SK-N-SH treated with all-trans-retinoic acid at 6 μM for 48 hours (cell line): Measurements from ENCODE around the gene UBE2I.

ENCODE experiments used
- ATAC-seq: fragments of 200-7000 bp; cut with Tn5 transposase; 3 replicates; pipeline ENCODE4 v1.9.1; 2020; ENCODE audit warnings: mild to moderate bottlenecking, moderate library complexity
- ARNTL ChIP-seq: fragments of 450-650 bp; formaldehyde crosslinking; IDR thresholded peaks from 2 replicates; pipeline ENCODE4 v1.5.0; 2020; ENCODE audit warnings: low read depth, mild to moderate bottlenecking, moderate library complexity, borderline replicate concordance
- BACH2 ChIP-seq: fragments of 250-450 bp; sonication (Bioruptor Pico); IDR thresholded peaks from 2 replicates; pipeline ENCODE4 v1.9.0; 2021; ENCODE audit warnings: mild to moderate bottlenecking, borderline replicate concordance
- CSDC2 ChIP-seq: fragments of 250-450 bp; sonication (Bioruptor Pico); IDR thresholded peaks from 2 replicates; pipeline ENCODE4 v1.5.0; 2020; ENCODE audit warnings: mild to moderate bottlenecking, moderate library complexity
- ESRRG ChIP-seq: fragments of 250-450 bp; sonication (Bioruptor Pico); IDR thresholded peaks from 2 replicates; pipeline ENCODE4 v1.6.1; 2021; ENCODE audit warnings: mild to moderate bottlenecking
- ISL1 ChIP-seq: fragments of 250-450 bp; sonication (Bioruptor Pico); IDR thresholded peaks from 2 replicates; pipeline ENCODE4 v2.1.2; 2022; ENCODE audit warnings: mild to moderate bottlenecking, moderate library complexity
- OSR1 ChIP-seq: fragments of 250-450 bp; sonication (Bioruptor Pico); IDR thresholded peaks from 2 replicates; pipeline ENCODE4 v1.8.0; 2022; ENCODE audit warnings: moderate library complexity, mild to moderate bottlenecking, inconsistent platforms
- PPARA ChIP-seq: fragments of 250-450 bp; sonication (Bioruptor Pico); IDR thresholded peaks from 2 replicates; pipeline ENCODE4 v1.5.0; 2020; ENCODE audit warnings: mild to moderate bottlenecking, borderline replicate concordance
- RARB ChIP-seq: fragments of 250-450 bp; sonication (Bioruptor Pico); IDR thresholded peaks from 2 replicates; pipeline ENCODE4 v1.8.0; 2021; ENCODE audit warnings: mild to moderate bottlenecking, moderate library complexity
- SNAI2 ChIP-seq: fragments of 250-450 bp; sonication (Bioruptor Pico); IDR thresholded peaks from 2 replicates; pipeline ENCODE4 v1.5.0; 2020; ENCODE audit warnings: mild to moderate bottlenecking, moderate library complexity
- TCF4 ChIP-seq: fragments of 250-450 bp; sonication (Bioruptor Pico); IDR thresholded peaks from 2 replicates; pipeline ENCODE4 v1.8.0; 2021; ENCODE audit warnings: mild to moderate bottlenecking, moderate library complexity, borderline replicate concordance
- TOX ChIP-seq: fragments of 250-450 bp; sonication (Bioruptor Pico); IDR thresholded peaks from 2 replicates; pipeline ENCODE4 v1.8.0; 2021; ENCODE audit warnings: mild to moderate bottlenecking, moderate library complexity, borderline replicate concordance
- ZC3H10 ChIP-seq: fragments of 250-450 bp; sonication (Bioruptor Pico); IDR thresholded peaks from 2 replicates; pipeline ENCODE4 v1.5.1; 2021; ENCODE audit warnings: mild to moderate bottlenecking, moderate library complexity
- ZFP3 ChIP-seq: fragments of 250-450 bp; sonication (Bioruptor Pico); IDR thresholded peaks from 2 replicates; pipeline ENCODE4 v1.5.0; 2020; ENCODE audit warnings: mild to moderate bottlenecking, moderate library complexity
- ZFP30 ChIP-seq: fragments of 450-650 bp; formaldehyde crosslinking; IDR thresholded peaks from 2 replicates; pipeline ENCODE4 v1.5.0; 2022; ENCODE audit warnings: mild to moderate bottlenecking, moderate library complexity
- ZNF70 ChIP-seq: fragments of 450-650 bp; formaldehyde crosslinking; IDR thresholded peaks from 2 replicates; pipeline ENCODE4 v1.5.0; 2020; ENCODE audit warnings: mild to moderate bottlenecking, moderate library complexity
- ZNF8 ChIP-seq: fragments of 450-650 bp; formaldehyde crosslinking; IDR thresholded peaks from 2 replicates; pipeline ENCODE4 v1.5.0; 2020; ENCODE audit warnings: mild to moderate bottlenecking, moderate library complexity
- TF ChIP-seq, protein P1 (sequence below): fragments of 250-450 bp; sonication (Bioruptor Pico); IDR thresholded peaks from 2 replicates; pipeline ENCODE4 v1.5.0; 2020; ENCODE audit warnings: mild to moderate bottlenecking, moderate library complexity
- TF ChIP-seq, protein P2 (sequence below): fragments of 250-450 bp; sonication (Bioruptor Pico); IDR thresholded peaks from 2 replicates; pipeline ENCODE4 v1.8.0; 2021; ENCODE audit warnings: low read depth, mild to moderate bottlenecking, moderate library complexity, borderline replicate concordance
- TF ChIP-seq, protein P3 (sequence below): fragments of 250-450 bp; sonication (Bioruptor Pico); IDR thresholded peaks from 2 replicates; pipeline ENCODE4 v1.5.1; 2021; ENCODE audit warnings: mild to moderate bottlenecking, moderate library complexity
- TF ChIP-seq, protein P4 (sequence below): fragments of 250-450 bp; sonication (Bioruptor Pico); IDR thresholded peaks from 2 replicates; pipeline ENCODE4 v1.8.0; 2020; ENCODE audit warnings: mild to moderate bottlenecking, moderate library complexity, borderline replicate concordance
- TF ChIP-seq, protein P5 (sequence below): fragments of 250-450 bp; sonication (Bioruptor Pico); IDR thresholded peaks from 2 replicates; pipeline ENCODE4 v1.5.1; 2020; ENCODE audit warnings: low read depth, mild to moderate bottlenecking, moderate library complexity

UBE2I gene

DNA sequence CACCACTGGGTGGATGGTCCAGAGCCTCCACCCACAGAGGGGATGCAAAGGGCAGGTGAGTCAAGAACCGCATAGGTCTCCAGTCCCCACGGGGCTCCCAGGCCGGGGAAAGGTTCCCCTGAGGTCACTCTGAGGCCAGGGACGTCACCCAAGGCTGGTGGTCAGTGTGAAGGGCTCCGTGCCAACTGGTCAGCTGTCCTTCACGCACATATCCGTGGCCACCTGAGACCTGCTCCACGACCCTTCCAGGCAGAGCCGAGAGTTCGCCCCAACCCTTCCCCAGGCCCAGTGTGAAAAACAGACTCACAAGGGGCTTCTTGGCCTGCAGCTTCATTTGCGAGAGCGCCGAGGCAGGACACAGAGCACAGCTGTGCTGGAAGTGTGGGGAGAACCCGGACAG lies 39.5 kb downstream of the UBE2I start:
- TF ChIP-seq ZNF8 (CRISPR knock-in tag): no peak
- TF ChIP-seq ZNF70 (CRISPR knock-in tag): no peak
- TF ChIP-seq, protein P1, sequence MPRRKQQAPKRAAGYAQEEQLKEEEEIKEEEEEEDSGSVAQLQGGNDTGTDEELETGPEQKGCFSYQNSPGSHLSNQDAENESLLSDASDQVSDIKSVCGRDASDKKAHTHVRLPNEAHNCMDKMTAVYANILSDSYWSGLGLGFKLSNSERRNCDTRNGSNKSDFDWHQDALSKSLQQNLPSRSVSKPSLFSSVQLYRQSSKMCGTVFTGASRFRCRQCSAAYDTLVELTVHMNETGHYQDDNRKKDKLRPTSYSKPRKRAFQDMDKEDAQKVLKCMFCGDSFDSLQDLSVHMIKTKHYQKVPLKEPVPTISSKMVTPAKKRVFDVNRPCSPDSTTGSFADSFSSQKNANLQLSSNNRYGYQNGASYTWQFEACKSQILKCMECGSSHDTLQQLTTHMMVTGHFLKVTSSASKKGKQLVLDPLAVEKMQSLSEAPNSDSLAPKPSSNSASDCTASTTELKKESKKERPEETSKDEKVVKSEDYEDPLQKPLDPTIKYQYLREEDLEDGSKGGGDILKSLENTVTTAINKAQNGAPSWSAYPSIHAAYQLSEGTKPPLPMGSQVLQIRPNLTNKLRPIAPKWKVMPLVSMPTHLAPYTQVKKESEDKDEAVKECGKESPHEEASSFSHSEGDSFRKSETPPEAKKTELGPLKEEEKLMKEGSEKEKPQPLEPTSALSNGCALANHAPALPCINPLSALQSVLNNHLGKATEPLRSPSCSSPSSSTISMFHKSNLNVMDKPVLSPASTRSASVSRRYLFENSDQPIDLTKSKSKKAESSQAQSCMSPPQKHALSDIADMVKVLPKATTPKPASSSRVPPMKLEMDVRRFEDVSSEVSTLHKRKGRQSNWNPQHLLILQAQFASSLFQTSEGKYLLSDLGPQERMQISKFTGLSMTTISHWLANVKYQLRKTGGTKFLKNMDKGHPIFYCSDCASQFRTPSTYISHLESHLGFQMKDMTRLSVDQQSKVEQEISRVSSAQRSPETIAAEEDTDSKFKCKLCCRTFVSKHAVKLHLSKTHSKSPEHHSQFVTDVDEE (CRISPR knock-in tag): no peak
- TF ChIP-seq PPARA (CRISPR knock-in tag): no peak
- TF ChIP-seq SNAI2: no peak
- TF ChIP-seq ISL1 (CRISPR knock-in tag): no peak
- TF ChIP-seq, protein P2, sequence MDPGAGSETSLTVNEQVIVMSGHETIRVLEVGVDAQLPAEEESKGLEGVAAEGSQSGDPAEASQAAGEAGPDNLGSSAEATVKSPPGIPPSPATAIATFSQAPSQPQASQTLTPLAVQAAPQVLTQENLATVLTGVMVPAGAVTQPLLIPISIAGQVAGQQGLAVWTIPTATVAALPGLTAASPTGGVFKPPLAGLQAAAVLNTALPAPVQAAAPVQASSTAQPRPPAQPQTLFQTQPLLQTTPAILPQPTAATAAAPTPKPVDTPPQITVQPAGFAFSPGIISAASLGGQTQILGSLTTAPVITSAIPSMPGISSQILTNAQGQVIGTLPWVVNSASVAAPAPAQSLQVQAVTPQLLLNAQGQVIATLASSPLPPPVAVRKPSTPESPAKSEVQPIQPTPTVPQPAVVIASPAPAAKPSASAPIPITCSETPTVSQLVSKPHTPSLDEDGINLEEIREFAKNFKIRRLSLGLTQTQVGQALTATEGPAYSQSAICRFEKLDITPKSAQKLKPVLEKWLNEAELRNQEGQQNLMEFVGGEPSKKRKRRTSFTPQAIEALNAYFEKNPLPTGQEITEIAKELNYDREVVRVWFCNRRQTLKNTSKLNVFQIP: no peak
- TF ChIP-seq CSDC2: no peak
- TF ChIP-seq, protein P3, sequence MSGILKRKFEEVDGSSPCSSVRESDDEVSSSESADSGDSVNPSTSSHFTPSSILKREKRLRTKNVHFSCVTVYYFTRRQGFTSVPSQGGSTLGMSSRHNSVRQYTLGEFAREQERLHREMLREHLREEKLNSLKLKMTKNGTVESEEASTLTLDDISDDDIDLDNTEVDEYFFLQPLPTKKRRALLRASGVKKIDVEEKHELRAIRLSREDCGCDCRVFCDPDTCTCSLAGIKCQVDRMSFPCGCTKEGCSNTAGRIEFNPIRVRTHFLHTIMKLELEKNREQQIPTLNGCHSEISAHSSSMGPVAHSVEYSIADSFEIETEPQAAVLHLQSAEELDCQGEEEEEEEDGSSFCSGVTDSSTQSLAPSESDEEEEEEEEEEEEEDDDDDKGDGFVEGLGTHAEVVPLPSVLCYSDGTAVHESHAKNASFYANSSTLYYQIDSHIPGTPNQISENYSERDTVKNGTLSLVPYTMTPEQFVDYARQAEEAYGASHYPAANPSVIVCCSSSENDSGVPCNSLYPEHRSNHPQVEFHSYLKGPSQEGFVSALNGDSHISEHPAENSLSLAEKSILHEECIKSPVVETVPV (CRISPR knock-in tag): no peak
- no peak for TF ChIP-seq OSR1 (CRISPR knock-in tag)
- no peak for TF ChIP-seq ESRRG (CRISPR knock-in tag)
- no peak for TF ChIP-seq ZC3H10 (CRISPR knock-in tag)
- no peak for TF ChIP-seq RARB (CRISPR knock-in tag)
- TF ChIP-seq TCF4 (CRISPR knock-in tag): no peak
- TF ChIP-seq TOX (CRISPR knock-in tag): no peak
- no peak for TF ChIP-seq BACH2 (CRISPR knock-in tag)
- TF ChIP-seq, protein P4, sequence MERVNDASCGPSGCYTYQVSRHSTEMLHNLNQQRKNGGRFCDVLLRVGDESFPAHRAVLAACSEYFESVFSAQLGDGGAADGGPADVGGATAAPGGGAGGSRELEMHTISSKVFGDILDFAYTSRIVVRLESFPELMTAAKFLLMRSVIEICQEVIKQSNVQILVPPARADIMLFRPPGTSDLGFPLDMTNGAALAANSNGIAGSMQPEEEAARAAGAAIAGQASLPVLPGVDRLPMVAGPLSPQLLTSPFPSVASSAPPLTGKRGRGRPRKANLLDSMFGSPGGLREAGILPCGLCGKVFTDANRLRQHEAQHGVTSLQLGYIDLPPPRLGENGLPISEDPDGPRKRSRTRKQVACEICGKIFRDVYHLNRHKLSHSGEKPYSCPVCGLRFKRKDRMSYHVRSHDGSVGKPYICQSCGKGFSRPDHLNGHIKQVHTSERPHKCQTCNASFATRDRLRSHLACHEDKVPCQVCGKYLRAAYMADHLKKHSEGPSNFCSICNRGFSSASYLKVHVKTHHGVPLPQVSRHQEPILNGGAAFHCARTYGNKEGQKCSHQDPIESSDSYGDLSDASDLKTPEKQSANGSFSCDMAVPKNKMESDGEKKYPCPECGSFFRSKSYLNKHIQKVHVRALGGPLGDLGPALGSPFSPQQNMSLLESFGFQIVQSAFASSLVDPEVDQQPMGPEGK (CRISPR knock-in tag): no peak
- TF ChIP-seq, all 23 proteins: peak for 0
- no peak for ATAC-seq

DNA sequence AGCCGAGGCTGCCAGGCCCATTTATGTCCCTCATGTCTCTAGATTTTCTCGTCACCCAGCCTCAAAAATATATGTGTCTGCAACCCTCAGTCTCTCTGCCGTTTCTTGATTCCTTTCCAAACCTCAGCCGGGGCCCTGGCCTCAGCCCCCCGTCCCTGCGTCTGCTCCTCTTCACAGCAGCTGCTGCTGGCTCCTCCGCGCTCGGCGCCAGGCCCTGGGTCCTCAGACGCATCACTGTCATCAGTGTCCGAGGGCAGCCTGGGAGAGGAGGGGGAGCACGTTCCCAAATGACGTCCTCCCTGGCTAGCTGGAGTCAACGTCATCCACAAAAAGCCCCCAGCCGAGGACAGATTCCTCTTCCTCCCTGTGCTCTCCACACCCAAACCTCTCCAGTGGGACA lies 39.9 kb downstream of the UBE2I start:
- ATAC-seq: no peak
- TF ChIP-seq, protein P3 (CRISPR knock-in tag): no peak
- TF ChIP-seq ISL1 (CRISPR knock-in tag): no peak

DNA sequence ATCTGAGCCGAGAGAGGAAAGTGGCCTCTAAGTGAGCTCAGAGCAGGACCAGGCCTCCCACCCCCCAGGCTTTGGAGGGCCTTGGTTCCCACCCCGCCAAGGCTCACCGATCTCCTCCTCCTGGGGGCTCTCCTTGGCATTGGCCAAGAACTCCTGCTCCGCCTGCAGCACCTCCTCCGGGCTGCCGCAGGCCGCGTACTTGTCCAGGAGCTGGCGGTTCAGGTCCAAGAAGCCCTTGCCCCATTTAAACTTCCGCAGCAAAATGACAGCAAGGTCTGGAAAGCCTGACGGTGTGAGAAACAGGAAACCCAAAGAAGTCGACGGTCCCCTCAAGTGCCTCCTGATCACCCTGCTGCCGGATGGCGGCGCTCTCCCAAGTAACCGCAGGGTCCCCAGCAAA lies 40.5 kb downstream of the UBE2I start:
- no peak for ATAC-seq
- TF ChIP-seq PPARA (CRISPR knock-in tag): no peak
- no peak for TF ChIP-seq ARNTL (CRISPR knock-in tag)
- TF ChIP-seq TOX (CRISPR knock-in tag): no peak
- TF ChIP-seq, protein P5, sequence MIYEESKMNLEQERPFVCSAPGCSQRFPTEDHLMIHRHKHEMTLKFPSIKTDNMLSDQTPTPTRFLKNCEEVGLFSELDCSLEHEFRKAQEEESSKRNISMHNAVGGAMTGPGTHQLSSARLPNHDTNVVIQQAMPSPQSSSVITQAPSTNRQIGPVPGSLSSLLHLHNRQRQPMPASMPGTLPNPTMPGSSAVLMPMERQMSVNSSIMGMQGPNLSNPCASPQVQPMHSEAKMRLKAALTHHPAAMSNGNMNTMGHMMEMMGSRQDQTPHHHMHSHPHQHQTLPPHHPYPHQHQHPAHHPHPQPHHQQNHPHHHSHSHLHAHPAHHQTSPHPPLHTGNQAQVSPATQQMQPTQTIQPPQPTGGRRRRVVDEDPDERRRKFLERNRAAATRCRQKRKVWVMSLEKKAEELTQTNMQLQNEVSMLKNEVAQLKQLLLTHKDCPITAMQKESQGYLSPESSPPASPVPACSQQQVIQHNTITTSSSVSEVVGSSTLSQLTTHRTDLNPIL: no peak
- TF ChIP-seq, protein P4 (CRISPR knock-in tag): no peak
- no peak for TF ChIP-seq ZNF8 (CRISPR knock-in tag)
- TF ChIP-seq CSDC2: no peak
- no peak for TF ChIP-seq OSR1 (CRISPR knock-in tag)
- no peak for TF ChIP-seq SNAI2
- TF ChIP-seq ZFP30 (CRISPR knock-in tag): no peak
- TF ChIP-seq RARB (CRISPR knock-in tag): no peak
- TF ChIP-seq ZFP3: no peak
- no peak for TF ChIP-seq BACH2 (CRISPR knock-in tag)
- TF ChIP-seq ZC3H10 (CRISPR knock-in tag): no peak
